HuH-7 (cell line): ENCODE data around the gene ARHGEF5.
"Not testable (repeated sequence)": the region's sequence is repeated elsewhere in the genome, so short reads cannot be mapped to it uniquely, and the experiment has no call there.

Experiments
- DNase-seq: peaks from one replicate; pipeline ENCODE4 v3.0.0; 2011; ENCODE audit warnings: low spot score

ARHGEF5 gene

DNA sequence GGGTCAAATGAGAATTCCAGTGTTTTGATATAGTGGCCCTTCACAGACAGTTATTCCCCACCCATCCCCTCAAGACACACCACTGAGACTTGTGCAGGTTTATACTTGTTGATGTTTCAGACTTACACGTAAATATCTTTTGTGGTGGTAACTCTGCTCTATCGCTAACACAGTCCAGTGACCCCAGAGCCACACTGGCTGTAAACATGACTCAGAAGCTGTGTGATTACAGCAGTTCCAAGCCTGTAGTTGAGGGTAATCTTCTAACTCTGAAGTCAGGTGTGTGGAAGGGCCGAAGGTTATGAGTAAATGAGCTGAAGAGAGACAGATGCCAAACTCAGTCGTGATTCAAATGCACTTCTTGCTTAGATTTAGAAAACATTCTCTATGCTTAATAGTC lies 28.9 kb downstream of the ARHGEF5 start:
- DNase-seq, result no peak

DNA sequence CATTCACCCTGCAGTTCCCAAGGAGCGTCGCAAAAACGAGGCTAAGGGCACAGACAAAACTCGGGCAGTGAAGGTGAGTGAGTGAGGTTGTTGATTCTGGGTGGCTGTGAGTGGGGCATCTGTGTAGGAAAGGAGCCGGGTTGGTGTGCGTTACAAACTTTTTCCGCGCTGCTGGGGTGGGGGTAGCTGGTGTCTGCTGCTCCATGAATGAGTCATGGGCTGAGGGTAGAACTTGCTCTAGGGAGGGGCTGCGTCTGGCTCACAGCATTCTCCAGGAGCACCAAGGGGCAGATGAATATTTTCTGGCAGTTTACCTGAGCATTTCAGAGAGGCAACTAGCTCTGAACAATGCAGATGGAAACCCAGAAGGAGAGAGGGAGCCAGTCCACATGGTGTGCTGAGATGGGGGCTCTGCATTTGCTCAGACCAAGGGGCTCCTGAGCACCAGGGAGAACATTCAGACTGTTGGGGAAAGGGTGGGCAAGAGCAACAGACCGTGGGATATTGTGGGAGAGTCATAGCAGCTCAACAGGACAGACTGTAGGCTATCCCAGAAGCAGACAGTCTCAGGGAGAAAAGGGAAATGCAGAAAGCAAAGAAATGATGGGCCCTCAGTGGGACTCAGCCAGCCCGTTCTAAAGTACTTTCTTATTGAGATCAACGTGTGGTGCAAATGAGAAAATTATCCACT lies 29.5 kb downstream of the ARHGEF5 start:
- DNase-seq, result no peak

DNA sequence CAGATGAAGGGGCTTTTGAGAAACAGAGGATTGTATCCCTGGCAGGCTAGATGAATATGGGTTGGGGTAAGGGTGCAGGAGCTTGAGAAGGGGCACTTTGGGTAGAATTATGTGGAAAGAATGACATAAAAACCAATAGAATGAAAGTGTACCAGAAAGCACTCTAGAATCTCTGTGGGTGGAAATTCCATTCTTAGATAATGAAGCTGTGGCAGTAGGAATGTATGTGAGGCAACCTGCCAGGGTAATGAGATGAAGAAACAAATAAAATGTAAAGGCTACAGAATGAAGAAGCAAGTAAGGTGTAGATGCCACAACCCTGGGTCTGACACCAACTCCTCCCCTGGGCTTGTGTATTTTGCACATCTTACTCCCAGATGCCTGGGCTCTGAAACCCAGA lies 31.5 kb downstream of the ARHGEF5 start:
- no peak for DNase-seq

DNA sequence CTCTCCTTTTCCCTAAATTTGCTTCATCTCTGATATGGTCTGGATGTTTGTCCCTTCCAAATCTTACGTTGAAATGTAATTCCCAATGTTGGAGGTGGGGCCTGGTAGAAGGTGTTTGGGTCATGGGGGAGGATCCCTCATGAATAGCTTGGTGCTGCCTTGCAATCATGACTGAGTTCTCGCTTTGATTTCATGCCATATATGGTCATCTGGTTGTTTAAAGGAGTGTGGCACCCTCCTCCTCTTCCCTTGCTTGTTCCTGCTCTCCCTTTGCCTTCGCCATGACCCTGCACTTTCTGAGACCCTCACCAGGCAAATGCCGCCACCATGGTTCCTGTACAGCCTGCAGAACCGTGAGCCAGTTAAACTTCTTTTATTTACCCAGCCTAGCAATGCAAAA lies 33.7 kb downstream of the ARHGEF5 start:
- no peak for DNase-seq

DNA sequence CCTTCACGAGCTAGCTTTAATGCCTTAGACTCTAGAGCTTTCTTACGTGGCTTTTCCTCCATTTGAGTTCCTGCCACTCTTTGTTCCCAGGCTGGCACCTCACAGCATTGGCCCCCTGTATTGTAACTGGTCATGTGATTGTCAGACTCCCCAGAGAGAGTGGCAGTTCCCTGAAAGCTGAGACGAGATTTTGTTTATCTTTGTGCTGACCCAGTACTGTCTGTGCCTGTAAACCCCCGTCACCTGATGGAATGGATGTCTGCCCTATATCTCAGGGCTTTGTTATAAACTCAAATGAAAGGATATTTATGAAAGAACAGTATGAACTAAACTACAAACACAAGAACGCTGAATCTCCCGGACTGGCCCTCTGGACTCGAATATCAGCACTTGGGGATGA lies 35.3 kb downstream of the ARHGEF5 start:
- DNase-seq, result no peak

DNA sequence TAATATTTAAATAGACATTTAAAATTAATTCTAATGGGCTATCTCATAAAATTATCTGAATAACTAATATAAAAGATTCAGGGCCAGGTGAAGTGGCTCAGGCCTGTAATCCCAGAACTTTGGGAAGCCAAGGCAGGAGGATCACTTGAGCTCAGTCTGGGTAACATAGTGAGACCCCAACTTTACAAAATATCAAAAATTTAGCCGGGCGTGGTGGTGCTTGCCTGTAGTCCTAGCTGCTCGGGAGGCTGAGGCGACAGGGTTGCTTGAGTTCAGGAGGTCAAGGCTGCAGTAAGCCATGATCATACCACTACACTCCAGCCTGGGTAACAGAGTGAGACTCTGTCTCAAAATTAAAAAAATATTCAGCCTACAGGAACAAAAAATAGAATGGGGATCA lies 35.8 kb downstream of the ARHGEF5 start:
- DNase-seq, result no peak

DNA sequence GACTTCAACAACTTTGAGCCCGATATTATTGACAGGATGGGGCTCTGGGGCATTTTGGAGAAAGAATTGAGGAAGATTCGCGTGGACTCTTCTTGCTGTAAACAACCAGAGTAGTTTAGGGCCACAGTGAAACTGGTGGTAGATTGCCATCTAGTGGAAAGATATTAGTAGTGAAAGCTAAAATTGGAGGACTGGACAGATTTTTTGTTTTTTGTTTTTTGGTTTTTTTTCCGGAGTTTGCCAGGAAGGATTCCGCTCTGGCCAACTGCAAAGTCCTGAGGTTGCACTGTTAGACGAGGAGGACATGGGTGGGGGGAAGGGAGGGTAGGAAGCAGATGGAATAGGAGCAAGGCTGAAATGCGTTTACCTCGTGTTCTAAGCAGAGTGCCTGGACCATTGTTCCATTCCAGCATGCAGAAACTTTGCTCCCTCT lies 36.6 kb downstream of the ARHGEF5 start:
- peak; percentile 59 for DNase-seq

DNA sequence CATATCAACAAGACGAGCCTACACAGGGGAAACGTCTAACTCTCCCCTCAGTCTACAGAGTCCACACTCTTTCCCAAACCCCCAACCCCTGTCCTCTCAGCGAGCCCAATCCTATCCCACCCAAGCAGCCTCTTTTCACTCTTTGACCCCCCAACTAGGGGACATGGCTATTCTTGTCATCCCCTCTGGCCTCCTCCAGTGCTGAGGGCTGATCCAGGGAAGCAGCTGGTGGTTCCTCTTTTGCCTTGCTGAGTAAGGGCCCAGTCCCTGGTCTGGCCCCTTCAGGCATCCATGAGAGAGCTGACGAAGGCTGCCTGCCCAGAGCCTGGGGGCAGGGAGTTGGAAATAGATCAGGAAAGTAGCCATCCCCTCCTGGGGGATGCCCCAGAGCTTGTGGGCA lies 41.9 kb downstream of the ARHGEF5 start:
- no peak for DNase-seq

DNA sequence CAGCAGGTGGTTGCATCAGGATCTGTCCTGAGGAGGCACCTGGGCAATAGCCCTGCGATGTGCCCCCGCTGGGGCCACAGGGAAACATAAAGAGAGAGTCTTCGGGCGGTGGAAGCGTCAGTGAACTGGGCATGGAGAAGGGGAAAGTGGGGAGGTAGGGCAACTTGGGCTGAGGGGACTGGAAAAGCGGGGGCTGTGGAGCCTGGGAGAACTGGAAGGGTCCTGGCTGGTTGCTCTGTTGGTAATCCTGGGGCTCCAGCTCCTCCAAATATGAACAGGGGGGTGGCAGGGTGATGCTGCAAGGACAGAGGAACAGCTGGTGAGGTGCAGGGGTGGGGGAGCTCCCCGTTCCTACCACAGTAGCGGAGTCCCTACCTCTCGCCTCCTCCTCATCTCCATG lies 43.1 kb downstream of the ARHGEF5 start:
- DNase-seq, result no peak

DNA sequence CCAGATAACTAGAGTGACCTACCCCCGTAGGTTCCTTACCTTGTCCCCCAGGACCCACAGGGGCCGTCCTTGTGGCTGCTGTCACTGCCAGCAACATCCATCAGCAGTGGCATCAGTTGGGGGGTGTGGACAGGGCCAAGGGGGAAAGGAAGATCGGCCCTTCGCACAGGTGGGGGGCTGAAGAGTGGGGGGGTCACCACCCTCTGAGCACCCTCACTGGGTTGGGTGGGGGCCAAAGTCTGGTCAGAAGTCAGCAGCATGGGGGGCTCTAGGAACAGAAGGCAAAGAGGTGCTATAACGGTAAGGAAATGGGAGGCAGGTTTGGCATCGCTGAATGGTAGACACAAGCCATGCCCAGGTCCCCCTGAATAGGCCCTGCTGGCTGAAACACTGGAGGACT lies 43.7 kb downstream of the ARHGEF5 start:
- no peak for DNase-seq

DNA sequence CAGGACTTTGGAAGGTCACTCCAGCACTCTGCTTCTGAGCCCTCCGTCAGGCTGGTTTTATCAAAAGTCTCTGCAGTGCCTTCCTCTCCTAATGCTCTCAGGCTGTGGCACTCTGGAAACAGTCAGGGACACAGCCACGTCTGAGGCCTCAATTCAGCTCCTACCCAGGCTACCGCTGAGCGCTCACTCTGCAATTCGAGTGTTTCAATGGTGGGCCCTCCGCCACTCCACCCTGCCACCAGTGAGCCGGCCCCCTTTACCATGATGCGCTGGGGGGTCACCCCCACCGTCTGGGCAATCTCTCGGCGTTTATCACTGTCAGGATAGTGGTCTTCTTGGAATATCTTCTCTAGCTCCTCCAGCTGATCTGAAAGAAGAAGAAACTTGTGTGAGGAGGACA lies 44.7 kb downstream of the ARHGEF5 start:
- DNase-seq, result no peak

DNA sequence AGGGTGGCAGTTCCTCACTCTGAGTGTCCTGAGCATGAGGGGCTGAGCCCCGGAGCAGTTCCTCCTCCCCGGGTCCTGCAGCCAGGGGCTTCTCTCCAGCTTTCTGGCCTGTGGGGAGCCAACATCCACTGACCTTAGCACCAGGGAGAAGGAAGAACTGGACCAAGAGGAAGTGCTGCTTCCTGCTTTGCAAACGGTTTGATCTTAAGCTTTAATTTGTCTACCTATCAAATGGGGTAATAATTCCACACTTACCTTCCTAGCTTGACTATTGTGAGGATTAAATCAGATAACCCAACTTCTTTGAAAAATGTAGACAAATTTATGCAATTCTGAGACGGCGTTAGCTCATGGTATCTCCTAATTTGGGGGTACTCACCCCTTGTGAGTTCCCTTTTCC lies 46.3 kb downstream of the ARHGEF5 start:
- DNase-seq, result no peak

DNA sequence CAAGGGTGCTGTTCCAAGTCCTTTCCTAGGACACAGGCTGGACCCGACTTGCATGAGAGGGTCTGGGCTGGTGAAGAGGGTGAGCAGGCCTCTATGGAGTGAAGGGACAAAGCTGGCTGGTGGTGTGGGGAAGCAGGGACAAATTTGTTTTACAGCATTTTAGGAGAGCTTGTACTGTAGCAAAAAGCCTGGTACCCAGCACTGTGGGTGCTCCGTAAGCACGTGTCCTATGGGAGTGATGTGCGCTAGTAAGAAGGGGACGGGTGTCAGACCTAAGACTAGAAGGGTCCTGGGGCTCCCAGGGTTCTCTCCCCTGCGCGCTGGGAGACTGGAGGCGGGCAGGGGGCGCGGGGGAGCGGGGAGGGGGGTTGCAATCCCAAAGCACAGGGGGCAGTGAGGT lies 47.9 kb downstream of the ARHGEF5 start:
- DNase-seq, result no peak

DNA sequence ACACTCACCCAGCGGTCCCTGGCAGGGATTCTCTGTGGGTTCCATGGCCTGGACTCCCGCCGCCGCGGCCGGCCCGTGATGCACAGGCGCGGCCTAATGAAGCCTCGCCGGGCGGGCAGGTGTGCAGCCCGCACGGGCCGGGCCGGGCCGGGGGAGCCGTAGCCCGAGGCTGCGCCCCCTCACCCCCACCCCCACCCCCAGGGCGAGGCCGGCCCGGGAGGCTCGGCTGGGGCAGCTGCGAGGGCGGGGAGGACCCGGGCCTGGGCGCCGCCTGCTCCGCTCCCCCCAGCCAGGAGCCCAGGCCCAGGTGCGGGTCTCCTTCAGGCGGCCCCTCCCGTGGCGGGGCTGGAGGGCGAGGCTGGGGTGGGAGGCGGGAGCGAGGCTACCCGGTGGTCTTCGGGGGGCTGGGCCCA lies 48.5 kb downstream of the ARHGEF5 start, which contains the start of gene NOBOX:
TSS of gene NOBOX (minus strand) at position 45 of the 413 bp plus-strand sequence.
- DNase-seq, result no peak

DNA sequence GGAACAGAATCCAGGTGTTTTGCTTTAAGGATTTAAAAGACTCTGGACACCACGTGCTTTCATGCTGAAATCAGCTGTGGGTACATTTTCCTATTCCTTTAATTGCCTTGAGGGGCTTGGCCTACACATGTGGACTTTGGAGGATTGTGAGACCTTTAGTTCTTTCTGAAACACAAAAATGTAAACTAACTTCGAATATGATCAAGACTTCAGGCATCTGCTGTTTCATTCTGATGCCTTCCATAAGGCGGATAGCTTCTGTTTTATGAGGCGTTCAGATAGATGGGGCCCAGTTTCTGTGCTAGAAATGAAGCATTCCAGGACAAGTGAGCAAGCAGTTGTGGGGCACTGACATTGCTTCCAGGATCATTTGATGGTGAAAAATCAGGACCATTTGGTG lies 49.7 kb downstream of the ARHGEF5 start:
- no peak for DNase-seq

DNA sequence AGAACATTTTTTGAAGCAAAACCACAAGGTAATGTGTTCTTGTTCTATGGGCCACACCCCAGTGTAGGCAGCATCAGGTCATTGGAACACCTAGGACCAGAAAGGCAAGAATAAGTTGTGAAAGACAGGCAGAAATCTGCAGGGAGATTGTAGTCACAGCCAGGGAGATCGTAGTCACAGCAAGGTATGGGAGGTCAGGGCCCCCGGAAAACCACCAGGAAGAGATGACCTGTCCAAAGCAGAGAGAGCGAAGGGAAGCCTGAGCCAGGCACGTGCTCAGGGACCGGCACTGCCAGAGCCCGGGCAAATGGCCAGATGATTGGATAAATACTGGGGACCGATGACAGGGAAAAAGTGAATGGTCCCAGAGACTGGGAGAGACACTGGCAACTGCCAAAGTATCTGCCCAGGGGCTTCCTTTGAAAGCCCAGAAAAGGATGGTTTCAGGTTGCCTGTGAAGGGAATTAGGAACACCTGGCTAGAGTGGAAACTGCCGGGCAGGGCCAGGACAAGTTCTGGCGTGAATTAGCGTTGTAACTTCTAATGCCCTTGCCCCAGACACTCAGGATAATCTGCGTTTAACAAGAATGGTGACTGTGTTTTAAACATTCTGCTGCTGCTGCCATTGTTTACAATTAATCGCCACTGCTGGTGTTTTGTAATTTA lies 52.2 kb downstream of the ARHGEF5 start:
- DNase-seq, result no peak

DNA sequence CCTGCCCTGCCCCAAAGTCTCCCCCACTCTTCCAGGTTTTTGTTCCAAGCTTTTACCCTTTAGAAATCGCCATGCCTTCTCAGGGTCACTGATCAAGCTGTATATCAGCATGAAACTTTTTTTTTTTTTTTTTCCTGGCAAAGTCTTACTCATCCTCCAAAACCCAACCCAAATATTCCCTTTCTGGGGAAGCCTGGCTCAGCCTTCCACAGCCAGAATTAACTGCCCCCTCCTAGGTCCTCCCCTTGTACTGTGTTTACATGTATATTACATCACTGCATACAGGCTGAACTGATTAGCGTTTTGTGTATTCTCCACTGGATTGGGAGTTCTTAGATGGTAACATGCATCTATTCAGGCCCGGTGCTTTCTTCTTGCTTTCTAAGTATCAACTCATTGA lies 52.9 kb downstream of the ARHGEF5 start:
- no peak for DNase-seq

DNA sequence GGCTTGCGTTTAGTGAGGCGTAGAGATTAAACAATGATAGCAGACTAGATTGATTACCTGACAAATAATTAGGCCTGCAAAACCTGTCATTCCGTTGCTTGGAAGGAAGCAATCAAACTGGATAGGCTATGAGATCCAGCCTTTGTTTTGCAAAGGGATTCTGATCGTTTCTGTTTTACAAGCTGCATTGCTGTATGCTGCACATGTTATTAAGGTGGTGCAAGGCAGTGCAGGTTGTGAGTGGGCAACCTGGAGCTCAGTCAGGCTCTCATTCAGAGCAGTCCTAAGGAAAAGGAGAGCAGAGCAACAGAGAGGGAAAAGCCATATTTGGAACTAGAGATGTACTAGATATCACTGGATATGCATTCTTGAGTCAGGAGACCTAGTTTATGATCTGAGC lies 55.2 kb downstream of the ARHGEF5 start:
- DNase-seq, result no peak

DNA sequence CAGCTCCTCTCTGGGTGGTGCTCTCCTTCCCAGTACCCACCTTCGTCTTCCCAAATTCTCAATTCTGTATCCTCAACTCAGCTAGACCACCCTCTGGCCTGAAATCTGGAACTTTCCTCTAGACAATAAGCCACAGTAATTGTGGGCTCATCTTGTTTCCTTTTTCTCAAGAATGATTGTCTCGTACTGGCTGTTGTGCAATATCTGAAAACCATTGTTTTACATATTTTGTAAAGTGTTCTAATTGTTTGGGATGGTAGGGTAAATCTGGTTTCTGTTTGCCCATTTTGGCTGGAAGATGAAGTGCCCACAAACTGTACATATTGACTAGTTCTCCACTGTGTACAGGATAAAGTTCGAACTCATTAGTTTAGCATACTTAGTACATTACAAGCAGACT lies 59.6 kb downstream of the ARHGEF5 start:
- DNase-seq, result no peak

DNA sequence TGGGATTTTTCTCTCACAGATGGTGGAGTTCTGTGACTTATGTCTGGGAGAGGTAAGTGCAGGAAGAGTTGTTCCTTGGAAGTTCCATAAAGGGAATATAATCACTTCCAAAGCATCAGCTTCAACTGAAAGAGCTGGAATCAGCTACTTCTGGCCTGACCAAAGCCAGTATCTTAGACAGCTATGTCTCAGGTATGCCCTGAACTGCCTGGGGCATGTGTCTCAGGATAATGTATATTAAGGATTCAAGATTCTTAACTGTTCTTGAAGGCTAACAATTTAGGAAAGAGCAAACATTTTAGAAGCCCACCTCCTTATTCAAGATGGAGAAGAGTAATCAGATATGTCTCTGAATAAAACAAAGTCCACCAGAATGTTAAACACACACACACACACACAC lies 60.7 kb downstream of the ARHGEF5 start:
- no peak for DNase-seq

DNA sequence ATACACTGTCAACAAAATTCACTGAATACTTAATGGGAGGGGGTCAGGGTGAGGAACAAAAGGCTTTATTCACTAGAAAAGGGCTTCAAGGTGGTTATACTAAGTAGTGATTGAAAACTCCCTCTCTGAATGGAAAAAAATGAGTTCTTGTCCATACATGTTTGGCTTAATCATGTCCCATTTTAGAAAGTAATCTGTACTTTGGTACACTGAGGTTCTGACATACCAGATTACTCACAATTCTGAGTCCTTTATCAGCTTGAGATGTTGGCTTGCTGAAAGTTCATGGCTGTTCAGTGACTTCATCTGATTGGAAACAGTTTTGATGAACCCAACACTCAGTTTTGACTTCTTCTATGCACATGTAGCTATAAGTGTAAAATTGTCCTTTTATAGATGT lies 61.1 kb downstream of the ARHGEF5 start:
- DNase-seq, result no peak

DNA sequence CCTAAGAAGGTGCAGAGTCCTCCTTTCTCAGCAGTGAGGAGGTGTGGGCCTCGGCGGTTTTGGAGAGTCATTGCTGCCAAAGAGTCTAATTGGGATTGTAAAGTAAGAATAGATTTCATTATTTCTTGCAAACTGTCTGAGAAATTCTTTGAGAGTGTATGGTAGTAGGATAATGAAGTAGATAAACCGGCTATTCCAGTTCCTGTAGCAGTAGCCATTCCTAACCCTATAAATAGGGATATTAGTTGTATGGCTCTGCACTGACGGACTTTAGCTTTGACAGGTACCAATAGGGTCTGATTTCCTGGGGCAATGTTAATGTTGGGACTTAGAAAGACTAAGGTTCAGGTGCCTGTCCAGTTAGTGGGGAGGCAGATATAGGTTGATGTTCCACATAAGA lies 63.7 kb downstream of the ARHGEF5 start:
- DNase-seq, result not testable (repeated sequence)

DNA sequence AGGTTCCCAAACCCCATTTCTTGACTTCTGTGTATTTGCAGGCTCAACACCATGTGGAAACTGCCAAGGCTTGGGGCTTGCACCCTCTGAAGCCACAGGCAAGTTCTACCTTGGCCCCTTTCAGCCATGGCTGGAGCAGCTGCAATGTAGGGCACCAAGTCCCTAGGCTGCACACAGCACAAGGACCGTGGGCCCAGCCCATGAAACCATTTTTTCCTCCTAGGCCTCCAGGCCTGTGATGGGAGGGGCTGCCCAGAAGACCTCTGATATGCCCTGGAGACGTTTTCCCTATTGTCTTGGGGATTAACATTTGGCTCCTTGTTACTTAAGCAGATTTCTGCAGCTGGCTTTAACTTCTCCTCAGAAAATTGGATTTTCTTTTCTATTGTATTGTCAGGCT lies 72.3 kb downstream of the ARHGEF5 start:
- DNase-seq, result not testable (repeated sequence)

DNA sequence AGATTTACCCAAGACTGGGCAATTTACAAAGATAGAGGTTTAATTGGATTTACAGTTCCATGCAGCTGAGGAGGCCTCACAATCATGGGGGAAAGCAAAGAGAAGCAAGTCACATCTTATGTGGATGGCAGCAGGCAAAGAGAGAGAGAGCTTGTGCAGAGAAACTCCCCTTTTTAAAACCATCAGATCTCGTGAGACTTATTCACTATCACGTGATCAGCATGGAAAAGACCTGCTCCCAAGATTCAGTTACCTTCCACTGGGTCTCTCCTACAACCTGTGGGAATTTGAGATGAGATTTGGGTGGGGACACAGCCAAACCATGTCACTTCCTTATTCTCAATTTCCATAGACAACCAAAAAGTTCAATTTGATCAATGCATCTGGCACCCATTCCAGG lies 73.2 kb downstream of the ARHGEF5 start:
- DNase-seq, result no peak
